GM12892 (cell line): ENCODE data around the gene TGFB2.

Source experiments
- POLR2A ChIP-seq: IDR thresholded peaks from 2 replicates; pipeline ENCODE4 v1.6.1; 2011; ENCODE audit warnings: low read depth, low read length, control low read depth
- POLR2AphosphoS5 ChIP-seq: IDR thresholded peaks from 2 replicates; pipeline ENCODE4 v1.6.1; 2011; ENCODE audit warnings: low read depth, low read length, control low read depth
- TAF1 ChIP-seq: IDR thresholded peaks from 2 replicates; pipeline ENCODE4 v1.6.1; 2011; ENCODE audit warnings: low read depth, mild to moderate bottlenecking, control low read depth, low read length, borderline replicate concordance

DNA sequence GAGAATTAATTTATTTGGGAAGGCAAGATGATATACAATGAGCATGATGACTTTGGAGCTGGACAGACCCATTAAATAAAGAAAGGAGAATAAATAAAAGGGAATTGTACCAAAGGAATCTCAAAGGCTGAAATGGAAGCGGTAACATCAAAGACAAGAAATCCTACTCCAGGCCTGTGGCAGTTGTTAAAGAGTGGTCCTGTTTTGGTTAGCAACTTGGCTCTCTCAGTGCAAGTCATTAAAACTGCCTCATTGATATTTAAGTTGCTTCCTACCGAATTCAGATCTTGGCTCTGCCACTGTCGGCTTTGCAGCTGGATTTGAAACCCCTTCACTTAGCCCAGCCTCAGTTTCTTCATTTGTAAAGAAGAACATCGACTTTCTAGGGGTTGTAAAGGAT, 10.1 kb downstream of the TGFB2 start:
- TF ChIP-seq POLR2A (no peak), TAF1 (no peak), POLR2AphosphoS5 (no peak)
